IMR-90 (cell line): ENCODE data around the gene CCDC175. TPM values are rescaled to one million over a fixed set of nuclear protein-coding genes. Genes with fewer than 3 reads are reported as not detected.

Experiments
- ATAC-seq: fragments of 200-7000 bp; cut with Tn5 transposase; 2 replicates; pipeline ENCODE4 v1.9.1; 2020; ENCODE audit warnings: low read depth, mild to moderate bottlenecking, moderate library complexity
- BruUV-seq: library from RNA; stranded (reverse); fragments of 400-500 nt; replicated peaks from 2 replicates; lab custom pipeline; 2021; lab: Mats Ljungman, UMichigan
- CTCF ChIA-PET: fragments of 300-600 bp; formaldehyde crosslinking; extraction: SDS; loops from one replicate; lab custom pipeline; 2021; ENCODE audit warnings: antibody characterized with exemption; lab: Yijun Ruan, JAX
- POLR2A ChIA-PET: fragments of 300-600 bp; sonication (Branson Sonifier 250); formaldehyde crosslinking; loops from one replicate; lab custom pipeline; 2022; ENCODE audit warnings: antibody characterized with exemption; ENCODE audit not compliant: unreplicated experiment; lab: Charles Lee
- DNase-seq: peaks from one replicate; pipeline ENCODE4 v3.0.0; 2013
- H2AFZ ChIP-seq: replicated peaks from 2 replicates; pipeline ENCODE3; 2013; ENCODE audit warnings: low read length, mild to moderate bottlenecking; ENCODE audit not compliant: poor library complexity
- H2AK5ac ChIP-seq: 2 replicates; pipeline ENCODE4 v1.6.1; 2013; ENCODE audit warnings: low read depth, low read length, inconsistent platforms
- H2AK9ac ChIP-seq: replicated peaks from 2 replicates; pipeline ENCODE3; 2013; ENCODE audit warnings: mild to moderate bottlenecking, low read depth, low read length, moderate library complexity; ENCODE audit not compliant: poor library complexity
- H2BK120ac ChIP-seq: 2 replicates; pipeline ENCODE4 v1.6.1; 2013; ENCODE audit warnings: low read depth, low read length, inconsistent platforms
- H2BK15ac ChIP-seq: 3 replicates; pipeline ENCODE4 v1.6.1; 2013; ENCODE audit warnings: low read depth, low read length, inconsistent platforms
- H2BK20ac ChIP-seq: 2 replicates; pipeline ENCODE4 v1.6.1; 2013; ENCODE audit warnings: low read depth, mild to moderate bottlenecking, inconsistent platforms, low read length, moderate library complexity
- H2BK5ac ChIP-seq: 2 replicates; pipeline ENCODE4 v1.6.1; 2013; ENCODE audit warnings: mild to moderate bottlenecking, low read depth, low read length, inconsistent platforms; ENCODE audit not compliant: poor library complexity, severe bottlenecking
- H3K14ac ChIP-seq: replicated peaks from 2 replicates; pipeline ENCODE4 v1.6.1; 2013; ENCODE audit warnings: low read depth, low read length, inconsistent platforms
- H3K18ac ChIP-seq: 2 replicates; pipeline ENCODE4 v1.6.1; 2013; ENCODE audit warnings: low read depth, low read length, control low read depth
- H3K23ac ChIP-seq: 2 replicates; pipeline ENCODE4 v1.6.1; 2013; ENCODE audit warnings: low read depth, low read length, inconsistent platforms
- H3K27ac ChIP-seq: 2 replicates; pipeline ENCODE4 v1.5.1; 2013; ENCODE audit warnings: mild to moderate bottlenecking, control low read depth, low read length; ENCODE audit not compliant: insufficient read depth
- H3K27me3 ChIP-seq: 2 replicates; pipeline ENCODE4 v1.6.1; 2013; ENCODE audit warnings: low read length; ENCODE audit not compliant: control insufficient read depth, insufficient read depth
- H3K36me3 ChIP-seq: 2 replicates; pipeline ENCODE4 v1.6.1; 2013; ENCODE audit warnings: low read length, mixed read lengths; ENCODE audit not compliant: control insufficient read depth, insufficient read depth
- H3K4ac ChIP-seq: 2 replicates; pipeline ENCODE4 v1.6.1; 2013; ENCODE audit warnings: low read depth, low read length, inconsistent platforms
- H3K4me1 ChIP-seq: 2 replicates; pipeline ENCODE4 v1.6.1; 2013; ENCODE audit warnings: low read length, mixed read lengths; ENCODE audit not compliant: control insufficient read depth, insufficient read depth
- H3K4me2 ChIP-seq: 2 replicates; pipeline ENCODE4 v1.6.1; 2013; ENCODE audit warnings: low read depth, mild to moderate bottlenecking, control low read depth, low read length, moderate library complexity
- H3K4me3 ChIP-seq: 2 replicates; pipeline ENCODE4 v1.5.1; 2013; ENCODE audit warnings: low read depth, mild to moderate bottlenecking, control low read depth, low read length, moderate library complexity; ENCODE audit not compliant: insufficient read depth
- H3K56ac ChIP-seq: 2 replicates; pipeline ENCODE4 v1.6.1; 2013; ENCODE audit warnings: low read length, inconsistent platforms; ENCODE audit not compliant: insufficient read depth; ENCODE audit errors: extremely low read depth
- H3K79me1 ChIP-seq, 2 experiments: 2 replicates each; pipeline ENCODE4 v1.6.1; 2013; ENCODE audit warnings: low read length in 2 of 2, inconsistent platforms in 1 of 2, low read depth in 1 of 2
- H3K9ac ChIP-seq: 2 replicates; pipeline ENCODE4 v1.6.1; 2013; ENCODE audit warnings: low read depth, low read length, control low read depth
- H3K9me1 ChIP-seq: 2 replicates; pipeline ENCODE4 v1.6.1; 2013; ENCODE audit warnings: low read length, inconsistent platforms; ENCODE audit not compliant: insufficient read depth
- H3K9me3 ChIP-seq: 2 replicates; pipeline ENCODE4 v1.6.1; 2013; ENCODE audit warnings: low read length; ENCODE audit not compliant: control insufficient read depth, insufficient read depth
- H4K20me1 ChIP-seq: 2 replicates; pipeline ENCODE4 v1.6.1; 2013; ENCODE audit warnings: low read length, inconsistent platforms; ENCODE audit not compliant: insufficient read depth
- H4K5ac ChIP-seq: 2 replicates; pipeline ENCODE4 v1.6.1; 2013; ENCODE audit warnings: mild to moderate bottlenecking, low read depth, low read length, control low read depth
- H4K8ac ChIP-seq, 2 experiments: 2 replicates each; pipeline ENCODE4 v1.6.1; 2013; ENCODE audit warnings: low read depth in 2 of 2, low read length in 2 of 2, control low read depth in 1 of 2, inconsistent platforms in 1 of 2
- H4K91ac ChIP-seq: 2 replicates; pipeline ENCODE4 v1.6.1; 2013; ENCODE audit warnings: low read depth, low read length, inconsistent platforms; ENCODE audit not compliant: insufficient read depth
- BHLHE40 ChIP-seq: fragments of 150-350 bp; IDR thresholded peaks from 2 replicates; pipeline ENCODE4 v1.6.1; 2016; ENCODE audit warnings: mild to moderate bottlenecking, low read depth, low read length
- CEBPB ChIP-seq: IDR thresholded peaks from 2 replicates; pipeline ENCODE4 v1.6.1; 2012; ENCODE audit warnings: low read depth, low read length, improper control_type of control experiment
- CHD1 ChIP-seq: IDR thresholded peaks from 2 replicates; pipeline ENCODE4 v1.6.1; 2012; ENCODE audit warnings: low read depth, low read length, improper control_type of control experiment
- CTCF ChIP-seq: conservative IDR thresholded peaks from 2 replicates; pipeline ENCODE4 v1.5.1; 2012; ENCODE audit warnings: mild to moderate bottlenecking, low read depth, low read length, improper control_type of control experiment
- ELK1 ChIP-seq: fragments of 150-350 bp; IDR thresholded peaks from 2 replicates; pipeline ENCODE4 v1.6.1; 2016; ENCODE audit warnings: low read depth, mild to moderate bottlenecking, low read length, moderate library complexity, borderline replicate concordance
- FOS ChIP-seq: fragments of 150-350 bp; IDR thresholded peaks from 2 replicates; pipeline ENCODE4 v1.6.1; 2016; ENCODE audit warnings: low read depth, low read length
- MAFK ChIP-seq: IDR thresholded peaks from 2 replicates; pipeline ENCODE4 v1.6.1; 2012; ENCODE audit warnings: low read depth, low read length, improper control_type of control experiment
- MAZ ChIP-seq: IDR thresholded peaks from 2 replicates; pipeline ENCODE4 v1.6.1; 2012; ENCODE audit warnings: low read depth, mild to moderate bottlenecking, low read length, improper control_type of control experiment, moderate library complexity, borderline replicate concordance
- MXI1 ChIP-seq: IDR thresholded peaks from 2 replicates; pipeline ENCODE4 v1.6.1; 2012; ENCODE audit warnings: low read depth, mild to moderate bottlenecking, low read length, moderate library complexity, borderline replicate concordance
- NFE2L2 ChIP-seq: fragments of 150-350 bp; IDR thresholded peaks from 2 replicates; pipeline ENCODE4 v1.6.1; 2016; ENCODE audit warnings: low read depth, mild to moderate bottlenecking, low read length
- POLR2A ChIP-seq: IDR thresholded peaks from 2 replicates; pipeline ENCODE4 v1.6.1; 2012; ENCODE audit warnings: mild to moderate bottlenecking, low read depth, low read length
- RAD21 ChIP-seq: IDR thresholded peaks from 2 replicates; pipeline ENCODE4 v1.6.1; 2012; ENCODE audit warnings: low read length, improper control_type of control experiment
- RCOR1 ChIP-seq: IDR thresholded peaks from 2 replicates; pipeline ENCODE4 v1.6.1; 2012; ENCODE audit warnings: mild to moderate bottlenecking, low read length, improper control_type of control experiment; ENCODE audit not compliant: insufficient replicate concordance
- RFX5 ChIP-seq: IDR thresholded peaks from 2 replicates; pipeline ENCODE4 v1.8.0; 2012; ENCODE audit warnings: low read depth, mild to moderate bottlenecking, low read length, moderate library complexity
- SMC3 ChIP-seq: fragments of 150-350 bp; IDR thresholded peaks from 2 replicates; pipeline ENCODE4 v1.6.1; 2016; ENCODE audit warnings: low read depth, mild to moderate bottlenecking, antibody characterized with exemption, low read length, moderate library complexity
- USF2 ChIP-seq: fragments of 150-350 bp; IDR thresholded peaks from 2 replicates; pipeline ENCODE4 v1.6.1; 2017; ENCODE audit warnings: mild to moderate bottlenecking, antibody characterized with exemption, low read length, low read depth
- WGBS, 2 experiments: methylation state at CpG; one replicate each; pipeline versions ENCODE4 v1.1.5 to v1.1.7; 2013; ENCODE audit warnings: missing lambda C conversion rate in 2 of 2; ENCODE audit not compliant: insufficient read length in 1 of 2; ENCODE audit errors: extremely low coverage in 2 of 2; 5-methylcytosine and 5-hydroxymethylcytosine counted together
- dilution Hi-C: fragments of 300-500 bp; cut with HindIII; formaldehyde crosslinking; loops from one replicate; pipeline ENCODE4 v1.14.3; 2018; ENCODE audit warnings: low sequenced_read_pairs; ENCODE audit not compliant: unreplicated experiment
- in situ Hi-C: fragments of 300-500 bp; cut with MboI; formaldehyde crosslinking; loops from 3 replicates; pipeline ENCODE4 v1.14.3; 2019; ENCODE audit warnings: low sequenced_read_pairs, inconsistent platforms, mixed read lengths
- intact Hi-C: fragments of 100-400 bp; cut with micrococcal nuclease; formaldehyde crosslinking; loops from 2 replicates; pipeline ENCODE4 v1.10.0; 2022
- polyA plus RNA-seq, 3 experiments: library from polyadenylated mRNA; depleted of rRNA; stranded (reverse); fragments of >200 nt; gene quantifications; 2 replicates each; pipeline ENCODE4 v1.2.3, GENCODE V29; 2012; ENCODE audit warnings: low replicate concordance in 1 of 3
- total RNA-seq: library from RNA; depleted of rRNA; stranded (reverse); fragments of >200 nt; gene quantifications from 2 replicates; pipeline ENCODE4 v1.2.3, GENCODE V29; 2012

The CCDC175 gene
- total and polyA plus RNA-seq, 2 of the 4 experiments (the other 2 are of a cell fraction): not detected

GRCh38 chr14:59595071-59595470 lies 18.5 kb upstream of the CCDC175 start:
- TF ChIP-seq SMC3: no peak
- no peak for TF ChIP-seq CEBPB
- TF ChIP-seq USF2: no peak
- no peak for TF ChIP-seq NFE2L2
- TF ChIP-seq MAZ: no peak
- no peak for TF ChIP-seq CHD1
- no peak for TF ChIP-seq ELK1
- no peak for TF ChIP-seq MAFK
- no peak for TF ChIP-seq POLR2A
- no peak for TF ChIP-seq FOS
- TF ChIP-seq CTCF: no peak
- TF ChIP-seq BHLHE40: no peak
- no peak for TF ChIP-seq MXI1
- TF ChIP-seq RFX5: no peak
- TF ChIP-seq RAD21: no peak
- no peak for TF ChIP-seq RCOR1
- BruUV-seq: no TSS peak
- Histone ChIP-seq H3K27ac (no peak overlapping the region), H3K9ac (no peak overlapping the region), H3K36me3 (no peaks in the 10 kb centered on the region), H2BK20ac (no peak overlapping the region), H4K91ac (no peak overlapping the region), H3K27me3 (peaks cover 3% of the 10 kb centered on the region), H2AK9ac (no peak overlapping the region), H3K14ac (no peak overlapping the region), H3K9me3 (no peaks in the 10 kb centered on the region), H3K9me1 (no peaks in the 10 kb centered on the region), H3K18ac (no peak overlapping the region), H2BK120ac (no peak overlapping the region), H4K5ac (no peak overlapping the region), H3K56ac (no peak overlapping the region), H3K23ac (no peak overlapping the region), H2AFZ (no peak overlapping the region), H2BK15ac (no peak overlapping the region), H3K4me2 (no peak overlapping the region), H3K4me1 (no peaks in the 10 kb centered on the region), H3K79me1 (no peaks in the 10 kb centered on the region), H4K20me1 (no peaks in the 10 kb centered on the region), H4K8ac (no peak overlapping the region), H3K4me3 (no peak overlapping the region), H2BK5ac (no peak overlapping the region), H3K4ac (no peak overlapping the region), H2AK5ac (no peak overlapping the region)
- WGBS, 2 experiments: no CpG with 5 or more reads among the region's 6 CpGs
- ChIA-PET CTCF (no interaction called here), POLR2A (no interaction called here)
- in situ Hi-C loops: no loop called here
- ATAC-seq: no peak
- no peak for DNase-seq
- dilution Hi-C loops: no loop called here
- intact Hi-C loops: no loop called here
